ENCODE data around the gene CBLB.
"Not testable (repeated sequence)": the region's sequence is repeated elsewhere in the genome, so short reads cannot be mapped to it uniquely, and the experiment has no call there.

Gene CBLB

DNA sequence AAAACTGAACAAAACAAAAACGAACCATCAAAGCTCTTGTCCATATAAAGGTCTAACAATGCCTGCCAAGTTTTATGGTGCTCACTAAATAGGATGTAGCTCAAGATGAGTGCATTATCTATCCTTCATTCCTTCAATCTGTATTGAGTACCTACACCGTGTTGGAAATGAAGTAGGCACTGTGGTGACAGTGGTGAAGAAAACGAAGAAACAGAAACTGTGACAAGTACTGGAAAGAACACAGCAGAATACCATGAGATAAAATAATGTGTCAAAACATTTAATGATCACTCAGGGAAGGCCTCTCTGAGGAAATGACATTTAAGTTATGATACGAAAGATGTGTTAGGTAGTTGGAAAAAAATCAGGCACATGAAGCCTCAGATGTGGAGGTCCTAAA lies 36.2 kb downstream of the CBLB start:
- Histone ChIP-seq H3K27me3 (ENCODE audit: low read depth) (no peaks in the 10 kb centered on the region), H3K36me3 (replicated peaks) (no peaks in the 10 kb centered on the region), H3K4me3 (no peak overlapping the region), H3K9me3 (no peaks in the 10 kb centered on the region), H3K4me1 (peaks cover 11% of the 10 kb centered on the region)
- DNase-seq (ENCODE audit: low spot score in 2 of 2): no peak
- in situ Hi-C loops (cut with MboI; ENCODE audit: low sequenced_read_pairs): no loop called here

GRCh38 chr3:105830836-105831235 lies 38.0 kb downstream of the CBLB start:
- in situ Hi-C loops (cut with MboI; ENCODE audit: low sequenced_read_pairs): no loop called here
- H3K4me3 ChIP-seq: no peak overlapping the region
- no peaks in the 10 kb centered on the region for H3K9me3 ChIP-seq
- no peaks in the 10 kb centered on the region for H3K36me3 ChIP-seq (replicated peaks)
- H3K27me3 ChIP-seq (ENCODE audit: low read depth): no peaks in the 10 kb centered on the region
- peaks cover 8% of the 10 kb centered on the region for H3K4me1 ChIP-seq
- no peak for DNase-seq (ENCODE audit: low spot score in 2 of 2)

DNA sequence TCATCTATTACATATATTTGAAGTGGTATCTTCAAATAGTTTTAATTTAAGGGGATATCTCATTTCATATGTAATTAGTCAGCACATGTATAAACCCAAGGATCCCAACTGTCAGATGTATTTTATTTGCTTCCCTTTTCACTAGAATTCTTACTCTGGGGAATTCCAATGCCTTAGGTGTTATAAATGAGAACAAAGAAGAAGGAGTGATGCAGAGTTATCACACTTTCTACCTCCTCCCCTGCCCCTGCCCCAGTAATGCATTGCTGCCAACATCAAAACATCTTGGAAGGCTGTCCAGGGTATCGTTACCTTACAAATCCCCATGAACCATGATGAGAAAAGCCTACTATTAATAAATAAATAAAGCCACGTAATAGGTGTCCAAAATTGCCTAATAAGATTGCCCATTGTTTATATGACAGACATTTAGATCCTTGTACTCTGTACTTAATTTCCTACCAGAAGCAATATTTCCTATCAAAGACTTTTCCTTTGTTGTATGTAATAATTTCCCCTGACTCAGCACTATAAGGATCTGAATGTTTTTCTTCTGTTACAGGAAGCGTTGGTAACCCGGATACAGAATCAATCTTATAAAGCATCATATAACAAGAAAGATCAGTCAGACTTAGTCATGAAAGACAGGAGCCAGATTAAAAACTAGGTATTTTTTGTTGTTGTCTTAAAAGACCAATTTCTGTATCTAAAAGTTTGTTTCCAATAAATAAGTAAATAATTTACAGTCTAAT lies 38.8 kb downstream of the CBLB start:
- Histone ChIP-seq H3K4me1 (peaks cover 3% of the 10 kb centered on the region), H3K27me3 (ENCODE audit: low read depth) (no peaks in the 10 kb centered on the region), H3K4me3 (no peak overlapping the region), H3K36me3 (replicated peaks) (no peaks in the 10 kb centered on the region), H3K9me3 (no peaks in the 10 kb centered on the region)
- in situ Hi-C loops (cut with MboI; ENCODE audit: low sequenced_read_pairs): no loop called here
- no peak for DNase-seq (ENCODE audit: low spot score in 2 of 2)

GRCh38 chr3:105829229-105829628 lies 39.6 kb downstream of the CBLB start:
- no peak overlapping the region for H3K4me3 ChIP-seq
- H3K4me1 ChIP-seq: peaks cover 3% of the 10 kb centered on the region; the same call in 1 of the 2 replicates
- in situ Hi-C loops (cut with MboI; ENCODE audit: low sequenced_read_pairs): no loop called here
- H3K27me3 ChIP-seq (ENCODE audit: low read depth): no peaks in the 10 kb centered on the region
- no peak for DNase-seq (ENCODE audit: low spot score in 2 of 2)
- no peaks in the 10 kb centered on the region for H3K36me3 ChIP-seq (replicated peaks)
- no peaks in the 10 kb centered on the region for H3K9me3 ChIP-seq

GRCh38 chr3:105828703-105829102 lies 40.1 kb downstream of the CBLB start:
- H3K36me3 ChIP-seq (replicated peaks): no peaks in the 10 kb centered on the region
- no peak overlapping the region for H3K4me3 ChIP-seq
- H3K27me3 ChIP-seq (ENCODE audit: low read depth): no peaks in the 10 kb centered on the region
- in situ Hi-C loops (cut with MboI; ENCODE audit: low sequenced_read_pairs): no loop called here
- DNase-seq (ENCODE audit: low spot score in 2 of 2): no peak
- no peaks in the 10 kb centered on the region for H3K9me3 ChIP-seq
- peaks cover 3% of the 10 kb centered on the region; the same call in 1 of the 2 replicates for H3K4me1 ChIP-seq

GRCh38 chr3:105827959-105828358 lies 40.9 kb downstream of the CBLB start:
- in situ Hi-C loops (cut with MboI; ENCODE audit: low sequenced_read_pairs): no loop called here
- H3K4me1 ChIP-seq: peaks cover 3% of the 10 kb centered on the region; the same call in 1 of the 2 replicates
- DNase-seq (ENCODE audit: low spot score in 2 of 2): no peak

DNA sequence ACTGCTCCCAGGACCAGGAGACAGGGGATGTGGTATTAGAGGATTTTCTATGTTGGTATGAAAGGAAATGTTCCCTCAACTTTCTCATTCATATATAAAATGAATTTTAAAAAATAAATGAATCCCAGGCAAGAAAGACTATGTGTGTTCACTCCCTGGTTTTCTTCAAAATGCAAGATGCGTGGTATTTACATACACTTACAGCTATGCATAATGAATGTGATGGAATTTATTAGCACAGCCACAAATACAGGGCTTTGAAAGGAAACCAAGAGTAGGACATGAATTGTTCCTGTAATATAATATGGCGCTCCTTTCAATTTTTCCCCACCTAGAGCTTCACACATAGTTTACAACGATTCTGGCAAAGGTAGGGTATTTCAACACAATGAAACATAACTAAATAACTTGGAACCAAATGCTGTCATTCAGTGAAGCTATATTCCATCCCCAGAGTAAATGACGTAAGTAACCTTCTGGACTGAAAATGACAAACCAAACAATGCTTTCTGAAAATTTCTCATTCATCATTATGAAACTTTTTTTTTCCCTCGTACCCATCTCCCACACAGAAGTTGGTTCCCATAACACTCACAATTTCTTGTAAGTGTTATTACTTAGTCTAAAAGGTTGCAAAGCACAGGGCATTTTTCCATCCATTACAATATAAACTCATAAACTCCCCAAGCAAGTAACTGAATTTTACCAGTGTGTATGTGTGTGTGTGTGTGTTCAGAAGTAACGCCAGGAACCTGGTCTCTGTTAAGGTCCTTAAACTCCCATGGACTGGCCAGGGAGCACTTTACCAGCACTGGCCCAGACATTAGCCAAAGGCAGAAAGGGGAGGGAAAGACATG lies 41.8 kb downstream of the CBLB start:
- no peaks in the 10 kb centered on the region for H3K36me3 ChIP-seq (replicated peaks)
- H3K4me3 ChIP-seq: no peak overlapping the region
- no peaks in the 10 kb centered on the region for H3K27me3 ChIP-seq (ENCODE audit: low read depth)
- DNase-seq (ENCODE audit: low spot score in 2 of 2): no peak
- no peaks in the 10 kb centered on the region for H3K4me1 ChIP-seq
- in situ Hi-C loops (cut with MboI; ENCODE audit: low sequenced_read_pairs): no loop called here
- H3K9me3 ChIP-seq: no peaks in the 10 kb centered on the region

More at GRCh38 chr3:105827959-105828358, 40.9 kb downstream of the CBLB start:
- Histone ChIP-seq H3K9me3 (no peaks in the 10 kb centered on the region), H3K36me3 (replicated peaks) (no peaks in the 10 kb centered on the region), H3K27me3 (ENCODE audit: low read depth) (no peaks in the 10 kb centered on the region), H3K4me3 (no peak overlapping the region)

- Histone ChIP-seq H3K36me3 (replicated peaks) (no peaks in the 10 kb centered on the region), H3K4me1 (no peaks in the 10 kb centered on the region), H3K4me3 (no peak overlapping the region), H3K9me3 (no peaks in the 10 kb centered on the region), H3K27me3 (ENCODE audit: low read depth) (no peaks in the 10 kb centered on the region)
- in situ Hi-C loops (cut with MboI; ENCODE audit: low sequenced_read_pairs): no loop called here
- no peak for DNase-seq (ENCODE audit: low spot score in 2 of 2)
Measured at GRCh38 chr3:105824129-105824528, 44.7 kb downstream of the CBLB start.

DNA sequence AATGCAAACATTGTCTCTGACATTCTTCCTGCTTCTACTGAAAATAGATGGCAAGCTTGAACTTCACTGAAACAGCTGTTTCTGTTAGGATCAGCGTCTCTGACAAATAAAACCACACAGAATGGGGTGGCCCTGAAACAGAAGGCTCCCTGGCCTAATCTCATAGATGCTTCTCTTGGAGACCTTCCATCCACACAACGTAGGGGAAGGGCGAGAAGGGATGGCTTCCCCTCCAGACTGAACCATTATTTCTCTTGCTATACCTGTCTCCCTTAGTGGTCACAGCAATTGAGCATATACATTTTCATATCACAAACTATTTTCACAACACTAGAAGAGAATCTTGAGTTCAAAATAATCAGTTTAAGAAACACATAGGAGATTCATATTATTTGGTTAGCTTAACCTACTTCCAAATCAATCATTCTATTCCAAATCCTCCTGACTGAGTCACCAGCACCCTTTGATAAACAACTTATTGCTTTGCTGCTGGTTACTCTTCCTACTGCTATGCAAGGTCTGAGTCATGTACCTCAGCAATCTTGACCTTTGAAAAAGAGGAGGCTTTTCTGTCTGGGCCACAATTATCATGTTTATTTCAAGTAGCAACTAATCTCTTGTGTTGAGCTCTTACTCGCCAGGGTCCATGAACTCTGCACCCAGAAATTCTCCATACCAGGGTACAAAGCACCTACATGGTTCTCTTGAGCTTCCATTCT lies 45.5 kb downstream of the CBLB start:
- no peak for DNase-seq (ENCODE audit: low spot score in 2 of 2)
- in situ Hi-C loops (cut with MboI; ENCODE audit: low sequenced_read_pairs): no loop called here

GRCh38 chr3:105822171-105823123 lies 46.4 kb downstream of the CBLB start:
- H3K27me3 ChIP-seq (ENCODE audit: low read depth): no peaks in the 10 kb centered on the region
- no peak overlapping the region for H3K4me3 ChIP-seq
- in situ Hi-C loops (cut with MboI; ENCODE audit: low sequenced_read_pairs): no loop called here
- no peaks in the 10 kb centered on the region for H3K36me3 ChIP-seq (replicated peaks)
- no peaks in the 10 kb centered on the region; the same call in 1 of the 2 replicates for H3K4me1 ChIP-seq
- no peaks in the 10 kb centered on the region for H3K9me3 ChIP-seq
- DNase-seq (ENCODE audit: low spot score in 2 of 2): no peak

More for the DNA sequence above, 45.5 kb downstream of the CBLB start:
- H3K36me3 ChIP-seq (replicated peaks): no peaks in the 10 kb centered on the region
- no peaks in the 10 kb centered on the region for H3K9me3 ChIP-seq
- no peak overlapping the region for H3K4me3 ChIP-seq
- H3K4me1 ChIP-seq: no peaks in the 10 kb centered on the region; the same call in 1 of the 2 replicates
- no peaks in the 10 kb centered on the region for H3K27me3 ChIP-seq (ENCODE audit: low read depth)

DNA sequence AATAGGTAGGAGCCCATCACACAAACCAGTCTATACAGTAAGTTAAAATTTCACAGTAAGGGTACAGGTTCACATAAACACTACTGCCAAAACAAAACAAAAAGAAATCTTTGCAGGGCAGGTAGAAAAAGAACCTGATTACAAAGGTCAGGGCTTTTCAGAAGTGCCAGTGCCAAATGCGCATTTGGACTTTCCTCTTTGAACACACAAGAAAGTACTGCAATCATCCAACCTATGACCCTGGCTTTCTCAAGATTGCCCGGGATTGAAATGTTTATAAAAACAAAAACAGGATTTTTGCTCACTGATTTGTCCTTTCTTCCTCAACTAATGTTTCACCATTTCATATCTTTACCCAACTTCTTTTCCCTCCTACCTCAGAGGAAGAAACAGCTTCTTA lies 47.4 kb downstream of the CBLB start:
- in situ Hi-C loops (cut with MboI; ENCODE audit: low sequenced_read_pairs): no loop called here
- Histone ChIP-seq H3K4me1 (no peaks in the 10 kb centered on the region; the same call in 1 of the 2 replicates), H3K27me3 (ENCODE audit: low read depth) (no peaks in the 10 kb centered on the region), H3K4me3 (no peak overlapping the region), H3K36me3 (replicated peaks) (no peaks in the 10 kb centered on the region), H3K9me3 (no peaks in the 10 kb centered on the region)
- no peak for DNase-seq (ENCODE audit: low spot score in 2 of 2)

GRCh38 chr3:105816833-105817232 lies 52.0 kb downstream of the CBLB start:
- Histone ChIP-seq H3K27me3 (ENCODE audit: low read depth) (no peaks in the 10 kb centered on the region; the same call in 1 of the 2 replicates), H3K4me1 (peaks cover 4% of the 10 kb centered on the region), H3K9me3 (no peaks in the 10 kb centered on the region), H3K36me3 (replicated peaks) (no peaks in the 10 kb centered on the region), H3K4me3 (no peak overlapping the region)
- DNase-seq (ENCODE audit: low spot score in 2 of 2): no peak
- in situ Hi-C loops (cut with MboI; ENCODE audit: low sequenced_read_pairs): no loop called here

GRCh38 chr3:105815331-105815730 lies 53.5 kb downstream of the CBLB start:
- H3K4me3 ChIP-seq; H3K27me3 ChIP-seq (ENCODE audit: low read depth); H3K36me3 ChIP-seq (replicated peaks); in situ Hi-C loops (cut with MboI; ENCODE audit: low sequenced_read_pairs); H3K4me1 ChIP-seq; DNase-seq (ENCODE audit: low spot score in 2 of 2); H3K9me3 ChIP-seq: not testable (repeated sequence)

Measured in HAP-1 (cell line).